HG03571 (cell line): ENCODE measurements around the gene FBXO15.

Experiments used
- ATAC-seq: cut with Tn5 transposase; IDR thresholded peaks from one replicate; pipeline ENCODE4 v1.9.1; 2021; ENCODE audit not compliant: unreplicated experiment

The FBXO15 gene

GRCh38 chr18:74153793-74154192 lies 6.2 kb upstream of the FBXO15 start:
- no peak for ATAC-seq

GRCh38 chr18:74153377-74153776 lies 5.7 kb upstream of the FBXO15 start:
- ATAC-seq, result no peak

- no peak for ATAC-seq
Measured at GRCh38 chr18:74152857-74153256, 5.2 kb upstream of the FBXO15 start.

- no peak for ATAC-seq
Measured at GRCh38 chr18:74152270-74152669, 4.6 kb upstream of the FBXO15 start.

GRCh38 chr18:74149878-74150277 lies 2.2 kb upstream of the FBXO15 start:
- ATAC-seq, result no peak

GRCh38 chr18:74148543-74149070 lies 973 bp upstream of the FBXO15 start:
- ATAC-seq, result peak; percentile 10

- no peak for ATAC-seq
Measured at GRCh38 chr18:74147491-74147778, 199 bp downstream of the FBXO15 start.

GRCh38 chr18:74146756-74147155 lies 878 bp downstream of the FBXO15 start:
- no peak for ATAC-seq

GRCh38 chr18:74142252-74142651 lies 5.4 kb downstream of the FBXO15 start:
- ATAC-seq, result no peak

- no peak for ATAC-seq
Measured at GRCh38 chr18:74141667-74142066, 6.0 kb downstream of the FBXO15 start.

GRCh38 chr18:74140582-74140981 lies 7.1 kb downstream of the FBXO15 start:
- ATAC-seq, result no peak

- ATAC-seq, result no peak
Measured at GRCh38 chr18:74139888-74140287, 7.7 kb downstream of the FBXO15 start.

GRCh38 chr18:74139411-74139810 lies 8.2 kb downstream of the FBXO15 start:
- ATAC-seq, result no peak

- no peak for ATAC-seq
Measured at GRCh38 chr18:74137920-74138538, 9.6 kb downstream of the FBXO15 start.

GRCh38 chr18:74132201-74132600 lies 15.4 kb downstream of the FBXO15 start:
- ATAC-seq, result no peak

GRCh38 chr18:74131124-74131523 lies 16.5 kb downstream of the FBXO15 start:
- ATAC-seq, result no peak

- no peak for ATAC-seq
Measured at GRCh38 chr18:74128159-74128558, 19.5 kb downstream of the FBXO15 start.

- no peak for ATAC-seq
Measured at GRCh38 chr18:74126684-74127655, 20.7 kb downstream of the FBXO15 start.

GRCh38 chr18:74124642-74125041 lies 23.0 kb downstream of the FBXO15 start:
- ATAC-seq, result no peak

- ATAC-seq, result no peak
Measured at GRCh38 chr18:74123200-74123599, 24.4 kb downstream of the FBXO15 start.

GRCh38 chr18:74116633-74117554 lies 30.7 kb downstream of the FBXO15 start:
- no peak for ATAC-seq
